VCaP (cell line): ENCODE results near the gene SLC2A9.
"Not testable (repeated sequence)": the region's sequence is repeated elsewhere in the genome, so short reads cannot be mapped to it uniquely, and the experiment has no call there.

Experiments
- H3K27ac ChIP-seq: fragments of 450-650 bp; 2 replicates; pipeline ENCODE4 v1.5.1; 2017
- CTCF ChIP-seq: fragments of 450-650 bp; conservative IDR thresholded peaks from 2 replicates; pipeline ENCODE4 v1.5.1; 2017; ENCODE audit warnings: mild to moderate bottlenecking, moderate library complexity

SLC2A9 gene

GRCh38 chr4:9808077-9808476, 213.2 kb downstream of the SLC2A9 start:
- H3K27ac ChIP-seq = no peak overlapping the region
- TF ChIP-seq CTCF = no peak

DNA sequence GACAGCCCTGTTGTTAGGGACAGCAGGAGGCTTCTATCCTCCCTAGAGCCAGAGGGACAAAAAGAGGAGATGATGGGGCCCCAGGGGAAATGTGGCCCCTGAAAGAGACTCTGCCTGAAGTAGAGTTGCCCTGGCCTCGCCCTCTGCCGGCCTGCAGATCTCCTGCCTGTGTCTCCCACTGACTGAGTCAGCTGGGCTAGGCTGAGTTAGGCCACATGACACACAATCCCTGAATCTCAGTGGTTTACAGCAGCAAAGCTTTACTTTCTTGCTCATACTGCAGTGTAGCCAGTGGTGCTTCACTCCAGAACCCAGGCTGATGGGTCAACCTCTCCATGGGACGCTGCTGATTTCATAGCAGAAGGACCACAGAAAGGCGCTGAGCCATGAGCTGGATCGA, 216.4 kb downstream of the SLC2A9 start:
- TF ChIP-seq CTCF = no peak

GRCh38 chr4:9800848-9801247, 220.4 kb downstream of the SLC2A9 start:
- no peak for TF ChIP-seq CTCF
- no peak overlapping the region for H3K27ac ChIP-seq

More for the DNA sequence above, 216.4 kb downstream of the SLC2A9 start:
- no peak overlapping the region for H3K27ac ChIP-seq

DNA sequence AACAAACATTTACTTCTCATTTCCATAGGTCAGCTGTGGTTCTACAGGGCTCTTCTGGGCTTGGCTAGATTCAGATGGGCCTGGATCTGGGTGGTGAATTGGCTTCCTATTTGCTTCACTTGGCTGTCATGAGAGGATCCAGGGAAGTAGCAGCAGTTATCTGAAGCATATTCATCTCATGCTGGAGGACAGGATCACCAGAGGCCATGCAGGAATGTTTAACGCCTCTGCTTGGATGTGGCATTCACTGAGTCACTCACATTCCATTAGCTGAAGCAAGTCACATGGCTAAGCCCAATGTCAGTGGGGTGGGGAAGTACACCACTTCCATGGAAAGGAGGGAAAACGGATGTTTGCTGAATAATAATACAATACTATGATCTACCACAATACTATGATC, 224.7 kb downstream of the SLC2A9 start:
- not testable (repeated sequence) for H3K27ac ChIP-seq

- no peak overlapping the region for H3K27ac ChIP-seq
- TF ChIP-seq CTCF = no peak
Observed at GRCh38 chr4:9792381-9792780, 228.9 kb downstream of the SLC2A9 start.

- H3K27ac ChIP-seq = not testable (repeated sequence)
Observed at GRCh38 chr4:9785891-9786290, 235.4 kb downstream of the SLC2A9 start.

- no peak overlapping the region for H3K27ac ChIP-seq
- no peak for TF ChIP-seq CTCF
Observed at GRCh38 chr4:9782136-9782436, 239.2 kb downstream of the SLC2A9 start.

DNA sequence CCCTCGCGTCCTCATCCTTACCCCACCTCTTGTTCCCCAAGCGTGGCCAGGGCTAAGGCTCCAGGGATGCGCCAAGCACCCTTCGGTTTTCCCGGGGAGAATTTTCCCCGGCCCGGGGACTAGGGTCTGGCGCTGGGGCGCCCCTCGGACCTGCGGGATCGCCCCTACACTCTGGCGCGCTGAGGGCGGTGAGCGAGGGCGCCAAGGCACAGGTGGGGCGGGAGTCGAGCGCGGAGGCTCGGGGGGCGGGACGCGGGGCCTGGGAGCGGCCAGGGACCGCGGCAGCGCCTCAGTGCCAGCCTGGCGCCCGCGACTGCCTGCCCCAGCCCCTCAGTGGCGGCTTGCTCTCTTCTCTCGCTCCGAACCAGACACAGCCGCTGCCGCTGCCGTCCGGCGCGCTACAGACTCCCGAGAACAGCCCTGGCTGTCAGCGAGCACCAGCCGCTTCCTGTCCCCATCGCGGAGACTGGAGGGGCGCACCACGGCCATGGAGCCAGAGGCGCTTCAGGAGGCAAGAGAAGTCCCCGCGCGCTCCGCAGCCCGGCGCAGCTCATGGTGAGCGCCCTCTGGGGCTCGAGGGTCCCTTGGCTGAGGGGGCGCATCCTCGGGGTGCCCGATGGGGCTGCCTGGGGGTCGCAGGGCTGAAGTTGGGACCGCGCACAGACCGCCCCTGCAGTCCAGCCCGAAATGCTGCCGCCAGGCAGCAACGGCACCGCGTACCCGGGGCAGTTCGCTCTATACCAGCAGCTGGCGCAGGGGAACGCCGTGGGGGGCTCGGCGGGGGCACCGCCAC, 239.8 kb downstream of the SLC2A9 start, which contains the start of gene DRD5:
Gene DRD5, plus strand, starts transcription at position 292 of the 793 bp plus-strand sequence. Its CDS starts 396 bp downstream, at position 688.
- no peak for TF ChIP-seq CTCF
- H3K27ac ChIP-seq = no peak within 1 kb of the TSS
